IMR-90 (cell line): ENCODE data around the gene NFE2L1.

Experiments used
- CTCF ChIP-seq: conservative IDR thresholded peaks from 2 replicates; pipeline ENCODE4 v1.5.1; 2012; ENCODE audit warnings: mild to moderate bottlenecking, low read depth, low read length, improper control_type of control experiment
- TF ChIP-seq, protein P1 (sequence below): fragments of 150-350 bp; IDR thresholded peaks from 2 replicates; pipeline ENCODE4 v1.6.1; 2017; ENCODE audit warnings: mild to moderate bottlenecking, antibody characterized with exemption, low read length, low read depth

GRCh38 chr17:48013876-48014594, 34.1 kb upstream of the NFE2L1 start:
- no peak for TF ChIP-seq CTCF
- TF ChIP-seq, protein P1, sequence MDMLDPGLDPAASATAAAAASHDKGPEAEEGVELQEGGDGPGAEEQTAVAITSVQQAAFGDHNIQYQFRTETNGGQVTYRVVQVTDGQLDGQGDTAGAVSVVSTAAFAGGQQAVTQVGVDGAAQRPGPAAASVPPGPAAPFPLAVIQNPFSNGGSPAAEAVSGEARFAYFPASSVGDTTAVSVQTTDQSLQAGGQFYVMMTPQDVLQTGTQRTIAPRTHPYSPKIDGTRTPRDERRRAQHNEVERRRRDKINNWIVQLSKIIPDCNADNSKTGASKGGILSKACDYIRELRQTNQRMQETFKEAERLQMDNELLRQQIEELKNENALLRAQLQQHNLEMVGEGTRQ = no peak
